ENCODE results near the gene ITGBL1.

The ITGBL1 gene

GRCh38 chr13:101739382-101740178 lies 287.1 kb downstream of the ITGBL1 start:
- Histone ChIP-seq H3K27ac (no peak overlapping the region), H3K27me3 (ENCODE audit: insufficient read depth, low read depth, severe bottlenecking) (no peaks in the 10 kb centered on the region), H3K36me3 (no peaks in the 10 kb centered on the region), H3K4me3 (ENCODE audit: low read depth, low read length) (no peak overlapping the region), H3K9me3 (ENCODE audit: severe bottlenecking) (peaks cover 3% of the 10 kb centered on the region)
- TF ChIP-seq, protein P1, sequence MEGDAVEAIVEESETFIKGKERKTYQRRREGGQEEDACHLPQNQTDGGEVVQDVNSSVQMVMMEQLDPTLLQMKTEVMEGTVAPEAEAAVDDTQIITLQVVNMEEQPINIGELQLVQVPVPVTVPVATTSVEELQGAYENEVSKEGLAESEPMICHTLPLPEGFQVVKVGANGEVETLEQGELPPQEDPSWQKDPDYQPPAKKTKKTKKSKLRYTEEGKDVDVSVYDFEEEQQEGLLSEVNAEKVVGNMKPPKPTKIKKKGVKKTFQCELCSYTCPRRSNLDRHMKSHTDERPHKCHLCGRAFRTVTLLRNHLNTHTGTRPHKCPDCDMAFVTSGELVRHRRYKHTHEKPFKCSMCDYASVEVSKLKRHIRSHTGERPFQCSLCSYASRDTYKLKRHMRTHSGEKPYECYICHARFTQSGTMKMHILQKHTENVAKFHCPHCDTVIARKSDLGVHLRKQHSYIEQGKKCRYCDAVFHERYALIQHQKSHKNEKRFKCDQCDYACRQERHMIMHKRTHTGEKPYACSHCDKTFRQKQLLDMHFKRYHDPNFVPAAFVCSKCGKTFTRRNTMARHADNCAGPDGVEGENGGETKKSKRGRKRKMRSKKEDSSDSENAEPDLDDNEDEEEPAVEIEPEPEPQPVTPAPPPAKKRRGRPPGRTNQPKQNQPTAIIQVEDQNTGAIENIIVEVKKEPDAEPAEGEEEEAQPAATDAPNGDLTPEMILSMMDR (IDR thresholded peaks at IDR 0.05; ENCODE audit: low read depth, low read length) = no peak
- no peak for DNase-seq

- Histone ChIP-seq H3K27me3 (ENCODE audit: insufficient read depth, low read depth, severe bottlenecking) (no peaks in the 10 kb centered on the region), H3K27ac (no peak overlapping the region), H3K36me3 (no peaks in the 10 kb centered on the region), H3K4me3 (ENCODE audit: low read depth, low read length) (no peak overlapping the region), H3K9me3 (ENCODE audit: severe bottlenecking) (no peaks in the 10 kb centered on the region)
- TF ChIP-seq, protein P1 (IDR thresholded peaks at IDR 0.05; ENCODE audit: low read depth, low read length) = no peak
- DNase-seq = no peak
These were observed 294.0 kb downstream of the ITGBL1 start for GRCh38 chr13:101746513-101746912.

- no peaks in the 10 kb centered on the region for H3K27me3 ChIP-seq (ENCODE audit: insufficient read depth, low read depth, severe bottlenecking)
- H3K36me3 ChIP-seq = no peaks in the 10 kb centered on the region
- no peak overlapping the region for H3K4me3 ChIP-seq (ENCODE audit: low read depth, low read length)
- no peak overlapping the region for H3K27ac ChIP-seq
- no peaks in the 10 kb centered on the region for H3K9me3 ChIP-seq (ENCODE audit: severe bottlenecking)
- DNase-seq = no peak
- TF ChIP-seq, protein P1 (IDR thresholded peaks at IDR 0.05; ENCODE audit: low read depth, low read length) = no peak
These were observed 294.6 kb downstream of the ITGBL1 start for GRCh38 chr13:101747039-101747438.

DNA sequence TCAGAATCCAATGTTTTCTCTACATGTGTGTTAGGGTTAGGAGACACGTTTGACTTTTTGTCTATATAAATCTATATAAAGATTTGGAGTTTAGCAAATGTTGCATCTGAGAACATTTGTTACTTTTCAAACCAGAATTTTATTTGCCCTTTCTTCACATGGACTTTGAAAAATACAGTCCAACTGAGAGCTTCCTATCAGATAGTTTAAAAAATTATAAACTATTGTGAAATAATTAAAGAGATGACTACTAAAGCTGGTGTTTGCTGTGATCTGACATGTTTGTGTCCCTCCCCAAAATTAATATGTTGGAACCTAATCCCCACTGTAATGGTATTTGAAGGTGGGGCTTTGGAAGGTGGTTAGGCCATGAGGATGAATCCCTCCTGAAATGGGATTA lies 297.1 kb downstream of the ITGBL1 start:
- DNase-seq = no peak
- H3K27me3 ChIP-seq (ENCODE audit: insufficient read depth, low read depth, severe bottlenecking) = no peaks in the 10 kb centered on the region
- H3K36me3 ChIP-seq = no peaks in the 10 kb centered on the region
- TF ChIP-seq, protein P1 (IDR thresholded peaks at IDR 0.05; ENCODE audit: low read depth, low read length) = no peak
- H3K27ac ChIP-seq = no peak overlapping the region
- H3K9me3 ChIP-seq (ENCODE audit: severe bottlenecking) = no peaks in the 10 kb centered on the region
- H3K4me3 ChIP-seq (ENCODE audit: low read depth, low read length) = no peak overlapping the region

GRCh38 chr13:101751488-101751887 lies 299.0 kb downstream of the ITGBL1 start:
- no peaks in the 10 kb centered on the region for H3K27me3 ChIP-seq (ENCODE audit: insufficient read depth, low read depth, severe bottlenecking)
- no peaks in the 10 kb centered on the region for H3K36me3 ChIP-seq
- H3K9me3 ChIP-seq (ENCODE audit: severe bottlenecking) = no peaks in the 10 kb centered on the region
- H3K27ac ChIP-seq = no peak overlapping the region
- no peak overlapping the region for H3K4me3 ChIP-seq (ENCODE audit: low read depth, low read length)
- TF ChIP-seq, protein P1 (IDR thresholded peaks at IDR 0.05; ENCODE audit: low read depth, low read length) = no peak
- no peak for DNase-seq

DNA sequence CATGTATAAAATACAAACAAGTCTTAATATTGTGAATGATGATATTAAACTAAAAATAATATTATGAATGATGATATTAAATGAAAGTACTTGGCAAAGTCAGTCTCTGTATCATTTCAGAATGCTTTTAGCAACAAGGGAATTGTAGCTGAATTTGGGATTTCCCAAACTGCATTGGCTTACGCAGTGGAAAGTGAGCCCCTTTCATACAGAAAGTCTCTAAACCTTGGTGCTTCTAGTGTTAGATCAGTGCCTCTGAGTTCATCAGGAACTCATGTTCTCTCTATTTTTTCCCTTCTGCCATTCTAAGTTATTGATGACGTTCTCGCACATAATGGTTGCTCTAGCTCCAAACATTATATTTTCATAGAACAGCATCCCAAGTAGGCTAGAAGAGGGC lies 300.0 kb downstream of the ITGBL1 start:
- Histone ChIP-seq H3K27ac (no peak overlapping the region), H3K27me3 (ENCODE audit: insufficient read depth, low read depth, severe bottlenecking) (no peaks in the 10 kb centered on the region), H3K4me3 (ENCODE audit: low read depth, low read length) (no peak overlapping the region), H3K36me3 (no peaks in the 10 kb centered on the region), H3K9me3 (ENCODE audit: severe bottlenecking) (no peaks in the 10 kb centered on the region)
- DNase-seq = no peak
- TF ChIP-seq, protein P1 (IDR thresholded peaks at IDR 0.05; ENCODE audit: low read depth, low read length) = no peak

Measured in WERI-Rb-1 (cell line).